Measurements from ENCODE around the gene LCLAT1. TPM values are rescaled to one million over a fixed set of nuclear protein-coding genes. Genes with fewer than 3 reads are reported as not detected.

Gene LCLAT1
- total and polyA plus RNA-seq, 8 donors = 13.1 to 24.9 (median 14.8) TPM

DNA sequence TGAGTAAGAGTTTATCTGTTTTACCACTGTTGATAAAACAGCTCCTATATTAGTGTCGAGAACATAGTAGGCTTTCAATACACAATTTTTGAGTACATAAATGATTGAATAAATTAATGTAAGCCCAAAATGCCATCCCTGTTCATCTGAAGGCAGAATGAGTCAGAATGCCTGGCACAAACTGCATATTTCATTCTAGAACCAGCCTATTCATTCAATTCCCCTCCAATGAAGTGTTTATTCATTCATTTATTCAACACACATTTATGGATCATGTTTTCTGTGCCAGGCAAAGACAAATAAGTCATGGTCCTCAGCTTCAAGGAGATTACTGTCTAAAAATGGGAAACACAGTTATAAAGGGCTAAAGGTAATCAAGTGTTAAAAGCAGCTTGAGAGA, 22.8 kb upstream of the LCLAT1 start:
- no peaks in the 10 kb centered on the region for H3K9me3 ChIP-seq
- H3K4me1 ChIP-seq = peaks cover 0 to 4% of the 10 kb centered on the region in 2 donors
- H3K4me3 ChIP-seq = no peak overlapping the region
- H3K27me3 ChIP-seq = no peaks in the 10 kb centered on the region
- DNase-seq (no peak), ATAC-seq (no peak)
- TF ChIP-seq, protein P1, sequence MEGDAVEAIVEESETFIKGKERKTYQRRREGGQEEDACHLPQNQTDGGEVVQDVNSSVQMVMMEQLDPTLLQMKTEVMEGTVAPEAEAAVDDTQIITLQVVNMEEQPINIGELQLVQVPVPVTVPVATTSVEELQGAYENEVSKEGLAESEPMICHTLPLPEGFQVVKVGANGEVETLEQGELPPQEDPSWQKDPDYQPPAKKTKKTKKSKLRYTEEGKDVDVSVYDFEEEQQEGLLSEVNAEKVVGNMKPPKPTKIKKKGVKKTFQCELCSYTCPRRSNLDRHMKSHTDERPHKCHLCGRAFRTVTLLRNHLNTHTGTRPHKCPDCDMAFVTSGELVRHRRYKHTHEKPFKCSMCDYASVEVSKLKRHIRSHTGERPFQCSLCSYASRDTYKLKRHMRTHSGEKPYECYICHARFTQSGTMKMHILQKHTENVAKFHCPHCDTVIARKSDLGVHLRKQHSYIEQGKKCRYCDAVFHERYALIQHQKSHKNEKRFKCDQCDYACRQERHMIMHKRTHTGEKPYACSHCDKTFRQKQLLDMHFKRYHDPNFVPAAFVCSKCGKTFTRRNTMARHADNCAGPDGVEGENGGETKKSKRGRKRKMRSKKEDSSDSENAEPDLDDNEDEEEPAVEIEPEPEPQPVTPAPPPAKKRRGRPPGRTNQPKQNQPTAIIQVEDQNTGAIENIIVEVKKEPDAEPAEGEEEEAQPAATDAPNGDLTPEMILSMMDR (IDR thresholded peaks at IDR 0.05) = no peak
- H3K27ac ChIP-seq = no peak overlapping the region
- intact Hi-C loops (cut with DNase I) = no loop called here
- no peaks in the 10 kb centered on the region for H3K36me3 ChIP-seq

DNA sequence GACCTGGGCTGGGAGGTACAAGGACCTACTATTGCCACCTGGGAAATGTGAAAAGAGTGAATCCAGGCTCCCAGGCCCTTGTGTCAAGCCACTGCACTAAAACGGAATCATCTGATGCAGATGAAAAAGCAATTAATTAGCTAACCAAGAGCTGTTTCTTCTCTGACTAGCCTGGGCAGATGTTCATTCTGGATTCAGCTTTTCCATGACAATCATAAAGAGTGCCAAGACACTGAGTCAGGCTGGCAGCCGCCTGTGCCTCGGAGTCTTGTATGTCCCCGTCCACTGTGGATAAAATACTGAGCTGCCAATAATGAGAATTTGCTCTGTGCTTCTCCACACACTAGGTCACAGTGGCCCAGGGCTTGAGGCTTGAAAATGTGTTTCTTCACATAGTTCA, 21.7 kb upstream of the LCLAT1 start:
- no peaks in the 10 kb centered on the region for H3K27me3 ChIP-seq
- intact Hi-C loops (cut with DNase I) = no loop called here
- ATAC-seq (no peak), DNase-seq (no peak)
- H3K4me1 ChIP-seq = peaks cover 0 to 4% of the 10 kb centered on the region in 2 donors
- H3K27ac ChIP-seq = no peak overlapping the region
- TF ChIP-seq, protein P1 (IDR thresholded peaks at IDR 0.05) = no peak
- no peak overlapping the region for H3K4me3 ChIP-seq
- H3K9me3 ChIP-seq = no peaks in the 10 kb centered on the region
- H3K36me3 ChIP-seq = no peaks in the 10 kb centered on the region

DNA sequence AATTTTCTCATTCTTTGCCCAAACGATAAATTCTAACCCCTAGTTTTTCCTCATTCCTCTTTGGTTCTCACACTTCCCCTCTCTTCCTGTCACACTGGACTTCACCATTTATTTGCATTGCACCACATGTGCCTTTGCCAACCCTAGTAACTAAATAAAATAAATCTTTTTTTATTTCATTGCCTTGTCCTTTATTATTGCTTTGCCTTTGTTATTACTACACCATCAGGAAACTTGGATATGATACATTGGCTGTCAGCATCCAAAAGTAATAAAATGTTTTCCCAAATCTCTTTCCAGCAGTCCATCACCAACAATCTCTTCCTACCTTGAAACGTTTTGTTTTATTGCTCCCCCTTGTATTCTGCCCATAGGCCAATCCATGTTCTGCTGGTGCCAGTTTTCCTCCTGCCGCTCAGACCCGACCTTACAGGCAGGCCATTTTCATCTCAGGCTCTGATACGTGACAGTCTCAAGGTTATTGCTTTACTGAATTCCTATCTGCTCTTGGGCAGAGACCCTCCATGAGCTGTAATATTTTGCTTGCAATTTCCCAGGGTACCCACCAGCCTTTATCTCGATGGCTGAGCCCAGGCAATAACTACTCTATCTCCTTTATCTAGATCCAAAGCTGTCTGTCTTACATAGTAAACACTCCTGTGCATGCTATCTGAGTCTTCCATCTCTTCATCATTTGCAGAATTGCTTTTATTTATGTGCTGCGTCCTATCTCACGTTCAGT, 19.3 kb upstream of the LCLAT1 start:
- intact Hi-C loops (cut with DNase I) = no loop called here

DNA sequence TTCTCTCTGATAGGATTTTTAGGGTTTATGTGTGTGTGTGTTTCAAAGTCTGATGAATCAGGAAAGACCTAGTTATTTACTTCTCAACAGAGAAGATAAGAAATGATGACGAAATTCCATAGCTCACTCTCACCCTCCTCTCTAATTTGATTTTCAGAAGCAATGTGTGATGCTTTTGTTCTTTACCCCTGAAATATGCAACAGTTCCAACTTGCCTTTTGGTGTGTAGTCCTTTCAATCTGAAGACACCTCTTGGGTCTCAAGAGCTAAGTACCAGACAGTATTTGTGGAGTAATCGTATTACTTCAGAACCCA, 18.7 kb upstream of the LCLAT1 start:
- Histone ChIP-seq H3K9me3 (no peaks in the 10 kb centered on the region), H3K36me3 (no peaks in the 10 kb centered on the region), H3K27ac (no peak overlapping the region), H3K4me1 (no peaks in the 10 kb centered on the region), H3K27me3 (no peaks in the 10 kb centered on the region), H3K4me3 (no peak overlapping the region)
- ATAC-seq (no peak), DNase-seq (no peak)
- TF ChIP-seq, protein P1 (IDR thresholded peaks at IDR 0.05) = no peak
- intact Hi-C loops (cut with DNase I) = no loop called here

More for the DNA sequence above, 19.3 kb upstream of the LCLAT1 start:
- Histone ChIP-seq H3K27ac (no peak overlapping the region), H3K4me3 (no peak overlapping the region), H3K36me3 (no peaks in the 10 kb centered on the region), H3K9me3 (no peaks in the 10 kb centered on the region), H3K4me1 (no peaks in the 10 kb centered on the region), H3K27me3 (no peaks in the 10 kb centered on the region)
- ATAC-seq = no peak
- DNase-seq = no peak
- TF ChIP-seq, protein P1 (IDR thresholded peaks at IDR 0.05) = no peak

DNA sequence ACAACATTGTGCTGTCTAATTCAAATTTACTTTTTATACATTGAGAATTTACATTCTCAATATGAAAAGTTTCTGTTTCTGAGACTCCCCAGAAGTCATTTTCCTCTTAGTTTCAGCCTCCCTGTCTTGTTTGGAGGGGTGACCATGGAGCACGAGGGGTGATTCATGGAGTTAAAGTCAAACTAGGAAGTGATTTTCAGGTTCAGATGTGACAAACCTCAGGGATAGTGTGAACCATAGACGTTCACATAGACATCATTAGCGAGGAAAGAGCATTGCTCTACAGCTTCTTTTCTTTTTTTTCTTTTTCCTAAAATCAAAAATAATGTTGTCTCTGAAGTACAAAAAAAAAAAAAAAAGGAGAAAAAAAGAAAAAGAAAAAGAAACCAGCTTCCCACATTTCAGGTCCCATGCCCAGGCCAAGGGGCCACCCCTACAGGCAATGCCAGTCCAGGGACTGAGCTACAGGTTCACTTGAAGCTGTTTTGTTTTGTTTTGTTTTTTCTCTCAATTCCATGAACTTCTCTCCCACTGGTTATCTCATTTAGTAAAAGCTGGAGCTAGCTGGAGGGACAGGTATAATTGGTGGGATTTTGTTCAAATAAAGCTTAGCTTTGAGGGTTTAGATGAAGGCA, 18.1 kb upstream of the LCLAT1 start:
- intact Hi-C loops (cut with DNase I) = no loop called here
- no peaks in the 10 kb centered on the region for H3K36me3 ChIP-seq
- H3K4me1 ChIP-seq = no peaks in the 10 kb centered on the region
- H3K27me3 ChIP-seq = no peaks in the 10 kb centered on the region
- TF ChIP-seq, protein P1 (IDR thresholded peaks at IDR 0.05) = no peak
- H3K27ac ChIP-seq = no peak overlapping the region
- ATAC-seq = no peak
- H3K4me3 ChIP-seq = no peak overlapping the region
- DNase-seq = no peak
- no peaks in the 10 kb centered on the region for H3K9me3 ChIP-seq
